ENCODE results near the gene VPS51.

DNA sequence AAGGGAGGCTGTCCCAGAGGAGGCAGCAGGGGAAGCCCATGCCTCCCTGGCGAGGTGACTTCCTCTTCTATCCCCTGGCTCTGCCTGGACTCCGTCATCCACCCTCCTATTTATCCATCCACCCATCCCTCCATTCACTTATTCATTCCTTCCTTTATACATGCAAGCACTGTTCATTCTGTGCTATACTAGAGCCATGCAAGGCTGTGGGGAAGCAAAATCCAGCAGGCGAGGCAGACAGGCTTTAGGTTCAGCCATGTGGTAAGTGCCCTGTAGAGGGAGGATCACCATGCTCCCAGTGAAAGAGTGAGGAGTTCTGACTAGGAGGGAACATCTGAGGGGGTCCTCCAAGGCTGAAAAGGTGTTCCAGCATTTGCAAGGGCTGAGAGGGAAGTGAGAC is 36.5 kb upstream of the VPS51 start:
- TF ChIP-seq, protein P1, sequence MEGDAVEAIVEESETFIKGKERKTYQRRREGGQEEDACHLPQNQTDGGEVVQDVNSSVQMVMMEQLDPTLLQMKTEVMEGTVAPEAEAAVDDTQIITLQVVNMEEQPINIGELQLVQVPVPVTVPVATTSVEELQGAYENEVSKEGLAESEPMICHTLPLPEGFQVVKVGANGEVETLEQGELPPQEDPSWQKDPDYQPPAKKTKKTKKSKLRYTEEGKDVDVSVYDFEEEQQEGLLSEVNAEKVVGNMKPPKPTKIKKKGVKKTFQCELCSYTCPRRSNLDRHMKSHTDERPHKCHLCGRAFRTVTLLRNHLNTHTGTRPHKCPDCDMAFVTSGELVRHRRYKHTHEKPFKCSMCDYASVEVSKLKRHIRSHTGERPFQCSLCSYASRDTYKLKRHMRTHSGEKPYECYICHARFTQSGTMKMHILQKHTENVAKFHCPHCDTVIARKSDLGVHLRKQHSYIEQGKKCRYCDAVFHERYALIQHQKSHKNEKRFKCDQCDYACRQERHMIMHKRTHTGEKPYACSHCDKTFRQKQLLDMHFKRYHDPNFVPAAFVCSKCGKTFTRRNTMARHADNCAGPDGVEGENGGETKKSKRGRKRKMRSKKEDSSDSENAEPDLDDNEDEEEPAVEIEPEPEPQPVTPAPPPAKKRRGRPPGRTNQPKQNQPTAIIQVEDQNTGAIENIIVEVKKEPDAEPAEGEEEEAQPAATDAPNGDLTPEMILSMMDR (IDR thresholded peaks at IDR 0.05), result no peak
- no peak for TF ChIP-seq POLR2A (IDR thresholded peaks at IDR 0.05; ENCODE audit: low read depth)

Measured in esophagus muscularis mucosa (tissue), 3 donors.